WTC11 (cell line): Measurements from ENCODE around the gene TMEM135. TPM values are rescaled to one million over a fixed set of nuclear protein-coding genes. Genes with fewer than 3 reads are reported as not detected.
"Not testable (repeated sequence)": the region's sequence is repeated elsewhere in the genome, so short reads cannot be mapped to it uniquely, and the experiment has no call there.

Experiments
- ATAC-seq: fragments of 200-7000 bp; cut with Tn5 transposase; 2 replicates; pipeline ENCODE4 v1.10.0; 2021; ENCODE audit warnings: mild to moderate bottlenecking, moderate library complexity
- CTCF ChIA-PET: fragments of 300-600 bp; sonication (Branson Sonifier 250); formaldehyde crosslinking; loops from one replicate; lab custom pipeline; 2021; ENCODE audit warnings: antibody characterized with exemption; lab: Charles Lee
- POLR2A ChIA-PET: fragments of 350-600 bp; sonication (Branson Sonifier 250); formaldehyde crosslinking; loops from one replicate; lab custom pipeline; 2021; ENCODE audit warnings: antibody characterized with exemption; lab: Charles Lee
- DNase-seq: peaks from one replicate; pipeline ENCODE4 v3.0.0; 2021; ENCODE audit warnings: low spot score
- H3K27ac Mint-ChIP-seq: 2 replicates; pipeline ENCODE4 v1.8.0; 2021; ENCODE audit warnings: mixed read lengths
- H3K27me3 Mint-ChIP-seq: 2 replicates; pipeline ENCODE4 v1.8.0; 2021; ENCODE audit warnings: low read depth, mild to moderate bottlenecking, moderate library complexity, mixed read lengths
- H3K36me3 Mint-ChIP-seq: 2 replicates; pipeline ENCODE4 v1.8.0; 2021; ENCODE audit warnings: mixed read lengths
- H3K4me1 Mint-ChIP-seq: 2 replicates; pipeline ENCODE4 v1.8.0; 2022; ENCODE audit warnings: mixed read lengths
- H3K4me3 Mint-ChIP-seq: 2 replicates; pipeline ENCODE4 v1.8.0; 2021; ENCODE audit warnings: mild to moderate bottlenecking, moderate library complexity, mixed read lengths
- H3K9me3 Mint-ChIP-seq: 2 replicates; pipeline ENCODE4 v1.8.0; 2021; ENCODE audit warnings: mixed read lengths
- EMX1 ChIP-seq: fragments of 250-450 bp; sonication (Bioruptor Pico); IDR thresholded peaks from 2 replicates; pipeline ENCODE4 v1.8.0; 2021; ENCODE audit warnings: mild to moderate bottlenecking
- KAT7 ChIP-seq: sonication (generic); formaldehyde crosslinking; IDR thresholded peaks from 2 replicates; pipeline ENCODE4 v1.8.1; 2023; ENCODE audit warnings: missing genetic modification reagents, mild to moderate bottlenecking, borderline replicate concordance
- NFATC4 ChIP-seq: fragments of 250-450 bp; sonication (Bioruptor Pico); IDR thresholded peaks from 2 replicates; pipeline ENCODE4 v1.9.0; 2021; ENCODE audit warnings: mild to moderate bottlenecking
- SMAD4 ChIP-seq: sonication (generic); formaldehyde crosslinking; IDR thresholded peaks from 2 replicates; pipeline ENCODE4 v1.8.0; 2022; ENCODE audit warnings: mild to moderate bottlenecking, missing genetic modification reagents
- TEAD1 ChIP-seq: sonication (generic); formaldehyde crosslinking; IDR thresholded peaks from 2 replicates; pipeline ENCODE4 v1.8.0; 2022; ENCODE audit warnings: mild to moderate bottlenecking, missing genetic modification reagents
- ZNF671 ChIP-seq: fragments of 250-450 bp; sonication (Bioruptor Pico); IDR thresholded peaks from 2 replicates; pipeline ENCODE4 v1.8.0; 2021; ENCODE audit warnings: mild to moderate bottlenecking
- total RNA-seq: library from RNA; stranded (reverse); gene quantifications from 3 replicates; pipeline ENCODE4 v1.2.3, GENCODE V29; 2021
- TF ChIP-seq, protein P1 (sequence below): sonication (generic); formaldehyde crosslinking; IDR thresholded peaks from 2 replicates; pipeline ENCODE4 v1.8.1; 2022; ENCODE audit warnings: low read depth, missing genetic modification reagents, borderline replicate concordance
- TF ChIP-seq, protein P2 (sequence below): sonication (generic); formaldehyde crosslinking; IDR thresholded peaks from 2 replicates; pipeline ENCODE4 v1.8.1; 2023; ENCODE audit warnings: mild to moderate bottlenecking, missing genetic modification reagents, borderline replicate concordance
- TF ChIP-seq, protein P3 (sequence below): sonication (generic); formaldehyde crosslinking; conservative IDR thresholded peaks from 2 replicates; pipeline ENCODE4 v1.8.1; 2022; ENCODE audit warnings: mild to moderate bottlenecking, missing genetic modification reagents
- TF ChIP-seq, protein P4 (sequence below): sonication (generic); formaldehyde crosslinking; IDR thresholded peaks from 2 replicates; pipeline ENCODE4 v1.8.1; 2023; ENCODE audit warnings: mild to moderate bottlenecking, moderate library complexity, missing genetic modification reagents
- TF ChIP-seq, protein P5 (sequence below): sonication (generic); formaldehyde crosslinking; IDR thresholded peaks from 2 replicates; pipeline ENCODE4 v1.8.0; 2022; ENCODE audit warnings: mild to moderate bottlenecking, missing genetic modification reagents
- TF ChIP-seq, protein P6 (sequence below): sonication (generic); formaldehyde crosslinking; IDR thresholded peaks from 2 replicates; pipeline ENCODE4 v1.8.1; 2022; ENCODE audit warnings: missing genetic modification reagents, borderline replicate concordance

Gene TMEM135
- total RNA-seq, 1 experiment from 2014 or later: 35.8 TPM

DNA sequence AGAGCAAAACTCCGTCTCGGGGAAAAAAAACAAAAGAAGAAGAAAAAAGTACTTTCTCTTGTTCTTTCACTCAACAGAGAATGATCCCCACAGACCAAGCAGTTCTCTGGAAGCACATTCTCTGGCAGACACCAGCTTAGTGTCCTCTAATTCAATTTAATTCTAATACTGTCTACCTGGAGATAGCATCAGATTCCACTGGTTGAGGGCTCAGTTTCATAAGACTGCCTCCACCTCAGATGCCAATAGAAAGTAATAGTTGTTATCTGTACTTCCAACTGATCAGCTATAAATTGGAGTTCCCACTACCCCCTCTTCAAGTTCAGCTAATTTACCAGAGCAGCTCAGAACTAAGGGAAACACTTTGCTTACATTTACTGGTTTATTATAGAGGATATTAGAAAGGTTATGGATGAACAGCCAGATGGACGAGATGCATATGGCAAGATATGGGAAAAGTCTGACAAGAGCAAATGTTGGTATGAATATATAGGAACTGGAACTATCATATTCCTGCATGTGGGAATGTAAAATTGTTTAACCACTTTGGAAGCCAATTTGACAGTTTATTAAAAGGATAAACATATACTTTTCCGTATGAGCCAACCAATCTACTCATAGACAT lies 64.3 kb downstream of the TMEM135 start (continued):
- TF ChIP-seq, protein P1, sequence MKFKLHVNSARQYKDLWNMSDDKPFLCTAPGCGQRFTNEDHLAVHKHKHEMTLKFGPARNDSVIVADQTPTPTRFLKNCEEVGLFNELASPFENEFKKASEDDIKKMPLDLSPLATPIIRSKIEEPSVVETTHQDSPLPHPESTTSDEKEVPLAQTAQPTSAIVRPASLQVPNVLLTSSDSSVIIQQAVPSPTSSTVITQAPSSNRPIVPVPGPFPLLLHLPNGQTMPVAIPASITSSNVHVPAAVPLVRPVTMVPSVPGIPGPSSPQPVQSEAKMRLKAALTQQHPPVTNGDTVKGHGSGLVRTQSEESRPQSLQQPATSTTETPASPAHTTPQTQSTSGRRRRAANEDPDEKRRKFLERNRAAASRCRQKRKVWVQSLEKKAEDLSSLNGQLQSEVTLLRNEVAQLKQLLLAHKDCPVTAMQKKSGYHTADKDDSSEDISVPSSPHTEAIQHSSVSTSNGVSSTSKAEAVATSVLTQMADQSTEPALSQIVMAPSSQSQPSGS (CRISPR knock-in tag): no peak

DNA sequence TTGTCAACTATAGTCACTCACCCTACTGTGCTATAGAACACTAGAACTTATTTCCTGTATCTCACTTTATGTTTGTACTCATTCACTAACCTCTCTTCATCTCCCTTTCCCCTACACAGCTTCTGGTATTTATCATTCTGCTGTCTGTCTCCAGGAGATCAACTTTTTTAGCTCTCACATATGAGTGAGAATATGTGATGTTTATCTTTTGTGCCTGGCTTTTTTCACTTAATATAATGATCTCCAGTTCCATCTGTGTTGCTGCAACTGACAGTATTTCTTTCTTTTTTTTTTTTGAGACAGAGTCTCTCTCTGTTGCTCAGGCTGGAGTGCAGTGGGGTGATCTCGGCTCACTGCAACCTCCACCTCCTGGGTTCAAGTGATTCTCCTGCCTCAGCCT lies 68.1 kb downstream of the TMEM135 start:
- CTCF ChIA-PET, POLR2A ChIA-PET, H3K27ac Mint-ChIP-seq, H3K4me3 Mint-ChIP-seq, H3K9me3 Mint-ChIP-seq, H3K4me1 Mint-ChIP-seq, H3K27me3 Mint-ChIP-seq, H3K36me3 Mint-ChIP-seq, ATAC-seq, DNase-seq: not testable (repeated sequence)

DNA sequence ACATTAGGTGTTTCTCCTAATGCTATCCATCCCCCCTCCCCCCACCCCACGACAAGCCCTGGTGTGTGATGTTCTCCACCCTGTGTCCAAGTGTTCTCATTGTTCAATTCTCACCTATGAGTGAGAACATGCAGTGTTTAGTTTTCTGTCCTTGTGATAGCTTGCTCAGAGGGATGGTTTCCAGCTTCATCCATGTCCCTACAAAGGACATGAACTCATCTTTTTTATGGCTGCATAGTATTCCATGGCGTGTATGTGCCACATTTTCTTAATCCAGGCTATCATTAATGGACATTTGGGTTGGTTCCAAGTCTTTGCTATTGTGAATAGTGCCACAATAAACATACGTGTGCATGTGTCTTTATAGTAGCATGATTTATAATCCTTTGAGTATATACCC lies 69.6 kb downstream of the TMEM135 start:
- POLR2A ChIA-PET, H3K9me3 Mint-ChIP-seq, H3K27ac Mint-ChIP-seq, CTCF ChIA-PET, H3K36me3 Mint-ChIP-seq, ATAC-seq, H3K4me3 Mint-ChIP-seq, H3K4me1 Mint-ChIP-seq, DNase-seq, H3K27me3 Mint-ChIP-seq: not testable (repeated sequence)

DNA sequence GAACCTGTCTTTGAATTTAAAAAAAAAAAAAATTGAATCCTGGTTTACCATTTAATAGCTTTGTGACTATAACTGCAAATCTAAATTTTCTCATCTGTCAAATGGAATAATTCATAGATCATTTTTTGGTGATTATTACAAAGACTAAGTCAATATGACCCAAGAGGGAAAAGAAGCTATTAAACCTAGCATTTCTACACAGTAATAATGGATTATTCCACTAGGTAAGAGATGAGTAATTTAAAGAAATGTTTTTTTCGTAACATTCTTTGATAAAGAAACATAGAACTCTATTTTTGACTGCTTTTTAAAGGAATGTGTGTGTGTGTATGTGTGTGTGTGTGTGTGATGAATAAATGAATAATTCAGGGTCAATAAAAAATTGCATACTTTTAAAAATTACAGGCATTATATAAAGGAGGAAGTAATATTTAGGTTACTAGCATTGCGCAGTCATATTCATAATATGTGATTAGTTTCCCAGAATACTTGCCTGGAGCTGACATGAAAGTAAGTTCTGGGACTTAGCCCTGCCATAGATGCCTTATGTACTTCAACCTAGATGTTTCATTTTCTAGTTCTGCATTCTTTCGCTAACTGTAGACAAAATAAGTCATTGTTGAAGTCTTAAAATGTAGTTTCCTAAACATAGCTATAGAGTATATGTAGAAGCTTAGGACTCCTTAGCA lies 72.9 kb downstream of the TMEM135 start:
- Mint-ChIP-seq H3K27me3 (no peaks in the 10 kb centered on the region; the same call in 1 of the 2 replicates), H3K4me3 (no peak overlapping the region), H3K9me3 (peaks cover 3% of the 10 kb centered on the region; the same call in 1 of the 2 replicates)
- ChIA-PET CTCF (interaction anchor here (1.6 kb wide), 1 partner anchor 13 kb away, joined by 8 read pairs; no protein-coding TSS in a partner anchor), POLR2A (no interaction called here)
- TF ChIP-seq, protein P2, sequence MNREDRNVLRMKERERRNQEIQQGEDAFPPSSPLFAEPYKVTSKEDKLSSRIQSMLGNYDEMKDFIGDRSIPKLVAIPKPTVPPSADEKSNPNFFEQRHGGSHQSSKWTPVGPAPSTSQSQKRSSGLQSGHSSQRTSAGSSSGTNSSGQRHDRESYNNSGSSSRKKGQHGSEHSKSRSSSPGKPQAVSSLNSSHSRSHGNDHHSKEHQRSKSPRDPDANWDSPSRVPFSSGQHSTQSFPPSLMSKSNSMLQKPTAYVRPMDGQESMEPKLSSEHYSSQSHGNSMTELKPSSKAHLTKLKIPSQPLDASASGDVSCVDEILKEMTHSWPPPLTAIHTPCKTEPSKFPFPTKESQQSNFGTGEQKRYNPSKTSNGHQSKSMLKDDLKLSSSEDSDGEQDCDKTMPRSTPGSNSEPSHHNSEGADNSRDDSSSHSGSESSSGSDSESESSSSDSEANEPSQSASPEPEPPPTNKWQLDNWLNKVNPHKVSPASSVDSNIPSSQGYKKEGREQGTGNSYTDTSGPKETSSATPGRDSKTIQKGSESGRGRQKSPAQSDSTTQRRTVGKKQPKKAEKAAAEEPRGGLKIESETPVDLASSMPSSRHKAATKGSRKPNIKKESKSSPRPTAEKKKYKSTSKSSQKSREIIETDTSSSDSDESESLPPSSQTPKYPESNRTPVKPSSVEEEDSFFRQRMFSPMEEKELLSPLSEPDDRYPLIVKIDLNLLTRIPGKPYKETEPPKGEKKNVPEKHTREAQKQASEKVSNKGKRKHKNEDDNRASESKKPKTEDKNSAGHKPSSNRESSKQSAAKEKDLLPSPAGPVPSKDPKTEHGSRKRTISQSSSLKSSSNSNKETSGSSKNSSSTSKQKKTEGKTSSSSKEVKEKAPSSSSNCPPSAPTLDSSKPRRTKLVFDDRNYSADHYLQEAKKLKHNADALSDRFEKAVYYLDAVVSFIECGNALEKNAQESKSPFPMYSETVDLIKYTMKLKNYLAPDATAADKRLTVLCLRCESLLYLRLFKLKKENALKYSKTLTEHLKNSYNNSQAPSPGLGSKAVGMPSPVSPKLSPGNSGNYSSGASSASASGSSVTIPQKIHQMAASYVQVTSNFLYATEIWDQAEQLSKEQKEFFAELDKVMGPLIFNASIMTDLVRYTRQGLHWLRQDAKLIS (CRISPR knock-in tag): no peak
- no peak for TF ChIP-seq ZNF671 (CRISPR knock-in tag)
- TF ChIP-seq EMX1 (CRISPR knock-in tag): no peak
- TF ChIP-seq, protein P3, sequence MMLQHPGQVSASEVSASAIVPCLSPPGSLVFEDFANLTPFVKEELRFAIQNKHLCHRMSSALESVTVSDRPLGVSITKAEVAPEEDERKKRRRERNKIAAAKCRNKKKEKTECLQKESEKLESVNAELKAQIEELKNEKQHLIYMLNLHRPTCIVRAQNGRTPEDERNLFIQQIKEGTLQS: no peak
- TF ChIP-seq, protein P4, sequence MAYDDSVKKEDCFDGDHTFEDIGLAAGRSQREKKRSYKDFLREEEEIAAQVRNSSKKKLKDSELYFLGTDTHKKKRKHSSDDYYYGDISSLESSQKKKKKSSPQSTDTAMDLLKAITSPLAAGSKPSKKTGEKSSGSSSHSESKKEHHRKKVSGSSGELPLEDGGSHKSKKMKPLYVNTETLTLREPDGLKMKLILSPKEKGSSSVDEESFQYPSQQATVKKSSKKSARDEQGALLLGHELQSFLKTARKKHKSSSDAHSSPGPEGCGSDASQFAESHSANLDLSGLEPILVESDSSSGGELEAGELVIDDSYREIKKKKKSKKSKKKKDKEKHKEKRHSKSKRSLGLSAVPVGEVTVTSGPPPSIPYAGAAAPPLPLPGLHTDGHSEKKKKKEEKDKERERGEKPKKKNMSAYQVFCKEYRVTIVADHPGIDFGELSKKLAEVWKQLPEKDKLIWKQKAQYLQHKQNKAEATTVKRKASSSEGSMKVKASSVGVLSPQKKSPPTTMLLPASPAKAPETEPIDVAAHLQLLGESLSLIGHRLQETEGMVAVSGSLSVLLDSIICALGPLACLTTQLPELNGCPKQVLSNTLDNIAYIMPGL (CRISPR knock-in tag): no peak
- TF ChIP-seq, protein P5, sequence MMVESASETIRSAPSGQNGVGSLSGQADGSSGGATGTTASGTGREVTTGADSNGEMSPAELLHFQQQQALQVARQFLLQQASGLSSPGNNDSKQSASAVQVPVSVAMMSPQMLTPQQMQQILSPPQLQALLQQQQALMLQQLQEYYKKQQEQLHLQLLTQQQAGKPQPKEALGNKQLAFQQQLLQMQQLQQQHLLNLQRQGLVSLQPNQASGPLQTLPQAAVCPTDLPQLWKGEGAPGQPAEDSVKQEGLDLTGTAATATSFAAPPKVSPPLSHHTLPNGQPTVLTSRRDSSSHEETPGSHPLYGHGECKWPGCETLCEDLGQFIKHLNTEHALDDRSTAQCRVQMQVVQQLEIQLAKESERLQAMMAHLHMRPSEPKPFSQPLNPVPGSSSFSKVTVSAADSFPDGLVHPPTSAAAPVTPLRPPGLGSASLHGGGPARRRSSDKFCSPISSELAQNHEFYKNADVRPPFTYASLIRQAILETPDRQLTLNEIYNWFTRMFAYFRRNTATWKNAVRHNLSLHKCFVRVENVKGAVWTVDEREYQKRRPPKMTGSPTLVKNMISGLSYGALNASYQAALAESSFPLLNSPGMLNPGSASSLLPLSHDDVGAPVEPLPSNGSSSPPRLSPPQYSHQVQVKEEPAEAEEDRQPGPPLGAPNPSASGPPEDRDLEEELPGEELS (CRISPR knock-in tag): no peak
- TF ChIP-seq KAT7 (CRISPR knock-in tag): no peak
- TF ChIP-seq TEAD1 (CRISPR knock-in tag): no peak
- TF ChIP-seq, protein P6, sequence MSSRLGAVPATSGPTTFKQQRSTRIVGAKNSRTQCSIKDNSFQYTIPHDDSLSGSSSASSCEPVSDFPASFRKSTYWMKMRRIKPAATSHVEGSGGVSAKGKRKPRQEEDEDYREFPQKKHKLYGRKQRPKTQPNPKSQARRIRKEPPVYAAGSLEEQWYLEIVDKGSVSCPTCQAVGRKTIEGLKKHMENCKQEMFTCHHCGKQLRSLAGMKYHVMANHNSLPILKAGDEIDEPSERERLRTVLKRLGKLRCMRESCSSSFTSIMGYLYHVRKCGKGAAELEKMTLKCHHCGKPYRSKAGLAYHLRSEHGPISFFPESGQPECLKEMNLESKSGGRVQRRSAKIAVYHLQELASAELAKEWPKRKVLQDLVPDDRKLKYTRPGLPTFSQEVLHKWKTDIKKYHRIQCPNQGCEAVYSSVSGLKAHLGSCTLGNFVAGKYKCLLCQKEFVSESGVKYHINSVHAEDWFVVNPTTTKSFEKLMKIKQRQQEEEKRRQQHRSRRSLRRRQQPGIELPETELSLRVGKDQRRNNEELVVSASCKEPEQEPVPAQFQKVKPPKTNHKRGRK (CRISPR knock-in tag): no peak
- TF ChIP-seq NFATC4 (CRISPR knock-in tag): no peak
- TF ChIP-seq, protein P1 (CRISPR knock-in tag): no peak
- TF ChIP-seq SMAD4 (CRISPR knock-in tag): no peak
- TF ChIP-seq, all 79 proteins: peak for 0
- no peak for ATAC-seq
- DNase-seq: no peak
- Mint-ChIP-seq H3K27ac (no peak overlapping the region), H3K36me3 (peaks cover 3% of the 10 kb centered on the region; the same call in 1 of the 2 replicates), H3K4me1 (no peaks in the 10 kb centered on the region)
